PC-3 (cell line): ENCODE results near the gene ST6GALNAC6.

Experiments used
- CTCF ChIP-seq: fragments of 300-600 bp; sonication (generic); conservative IDR thresholded peaks from 2 replicates; pipeline ENCODE4 v1.5.1; 2017; ENCODE audit warnings: antibody characterized with exemption, low read depth, mild to moderate bottlenecking, low read length
- EZH2 ChIP-seq: fragments of 300-600 bp; sonication (generic); IDR thresholded peaks from one replicate; pipeline ENCODE4 v1.6.1; 2017; ENCODE audit warnings: antibody characterized with exemption, mild to moderate bottlenecking, low read length; ENCODE audit not compliant: unreplicated experiment

- TF ChIP-seq CTCF (no peak), EZH2 (no peak)
These were observed 50.5 kb downstream of the ST6GALNAC6 start for GRCh38 chr9:127848756-127849504.
